ENCODE results near the gene CCDC51. TPM values are rescaled to one million over a fixed set of nuclear protein-coding genes. Genes with fewer than 3 reads are reported as not detected.

Gene CCDC51
- total RNA-seq, 2 donors from 2014 or later, result 13.0 to 16.2 TPM

DNA sequence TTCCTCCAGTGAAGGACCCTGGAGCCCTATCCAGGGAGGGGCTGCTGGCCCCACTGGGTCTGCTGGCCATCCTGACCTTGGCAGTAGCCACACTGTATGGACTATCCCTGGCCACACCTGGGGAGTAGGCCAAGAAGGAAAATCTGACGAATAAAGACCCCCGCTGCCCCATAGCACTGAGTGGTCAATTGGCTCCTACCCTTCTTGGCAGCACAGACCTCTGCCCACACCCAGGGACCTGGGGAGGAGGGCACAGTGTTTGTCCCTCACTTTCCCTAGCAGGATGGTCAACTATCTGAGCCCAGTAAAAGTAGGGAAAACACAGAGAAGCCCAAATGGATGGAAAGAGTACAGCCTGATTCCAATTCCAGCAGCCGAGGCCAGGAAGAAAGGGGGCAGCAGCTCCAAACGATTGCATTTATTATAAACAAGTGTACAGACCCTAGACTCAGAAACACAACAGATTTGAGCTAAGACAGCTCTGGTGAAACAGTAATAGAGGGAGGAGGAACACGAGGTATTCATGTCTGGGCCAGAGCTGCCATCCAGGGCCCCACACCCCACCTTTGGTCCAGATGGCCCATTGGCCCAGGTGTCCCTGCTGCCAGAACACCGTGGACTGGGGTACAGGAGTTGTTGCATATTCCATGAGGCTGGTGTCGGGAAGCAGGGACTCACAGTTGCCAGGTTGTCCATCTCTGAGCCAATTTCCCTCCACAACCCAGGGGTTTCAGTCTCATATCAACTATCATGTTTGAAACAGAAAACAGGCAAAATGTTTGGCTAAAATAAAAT is 27.8 kb upstream of the CCDC51 start:
- DNase-seq (ENCODE audit: low spot score), result peak; percentile 37
- intact Hi-C loops (cut with DNase I), result loop anchor here (2.0 to 10.0 kb wide), 2 partner anchors 79 to 217 kb away; partner anchors contain the start of gene NCKIPSD (in 1 of the 2)

DNA sequence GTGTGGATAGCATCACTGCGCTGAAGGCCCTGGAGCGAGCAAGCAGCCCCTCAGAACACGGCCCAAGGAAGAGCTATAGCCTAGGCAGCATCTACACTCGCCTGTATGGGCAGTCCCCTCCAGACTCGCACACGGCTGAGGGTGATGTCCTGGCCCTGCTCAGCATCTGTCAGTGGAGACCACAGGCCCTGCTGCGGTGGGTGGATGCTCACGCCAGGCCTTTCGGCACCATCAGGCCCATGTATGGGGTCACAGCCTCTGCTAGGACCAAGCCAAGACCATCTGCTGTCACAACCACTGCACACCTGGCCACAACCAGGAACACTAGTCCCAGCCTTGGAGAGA is 27.2 kb upstream of the CCDC51 start:
- peak; percentile 80 for DNase-seq (ENCODE audit: low spot score)
- intact Hi-C loops (cut with DNase I), result loop anchor here (2.0 to 10.0 kb wide), 2 partner anchors 80 to 218 kb away; partner anchors contain the start of gene NCKIPSD (in 1 of the 2)

DNA sequence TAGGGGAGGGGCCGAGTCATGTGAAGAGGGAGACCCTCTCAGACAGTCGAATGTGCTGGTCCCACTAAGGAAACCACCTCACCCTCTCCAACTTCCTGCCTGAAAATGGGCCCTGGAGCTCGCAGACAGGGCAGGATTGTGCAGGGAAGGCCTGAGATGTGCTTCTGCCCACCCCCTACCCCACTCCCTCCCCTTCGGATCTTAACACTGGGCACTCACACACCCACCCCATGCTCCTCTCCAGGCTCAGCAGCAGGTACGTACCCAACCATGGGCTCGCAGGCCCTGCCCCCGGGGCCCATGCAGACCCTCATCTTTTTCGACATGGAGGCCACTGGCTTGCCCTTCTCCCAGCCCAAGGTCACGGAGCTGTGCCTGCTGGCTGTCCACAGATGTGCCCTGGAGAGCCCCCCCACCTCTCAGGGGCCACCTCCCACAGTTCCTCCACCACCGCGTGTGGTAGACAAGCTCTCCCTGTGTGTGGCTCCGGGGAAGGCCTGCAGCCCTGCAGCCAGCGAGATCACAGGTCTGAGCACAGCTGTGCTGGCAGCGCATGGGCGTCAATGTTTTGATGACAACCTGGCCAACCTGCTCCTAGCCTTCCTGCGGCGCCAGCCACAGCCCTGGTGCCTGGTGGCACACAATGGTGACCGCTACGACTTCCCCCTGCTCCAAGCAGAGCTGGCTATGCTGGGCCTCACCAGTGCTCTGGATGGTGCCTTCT is 26.6 kb upstream of the CCDC51 start:
- intact Hi-C loops (cut with DNase I), result loop anchor here (2.0 to 10.0 kb wide), 2 partner anchors 80 to 218 kb away; partner anchors contain the start of gene NCKIPSD (in 1 of the 2)
- DNase-seq (ENCODE audit: low spot score), result peak; percentile 84

DNA sequence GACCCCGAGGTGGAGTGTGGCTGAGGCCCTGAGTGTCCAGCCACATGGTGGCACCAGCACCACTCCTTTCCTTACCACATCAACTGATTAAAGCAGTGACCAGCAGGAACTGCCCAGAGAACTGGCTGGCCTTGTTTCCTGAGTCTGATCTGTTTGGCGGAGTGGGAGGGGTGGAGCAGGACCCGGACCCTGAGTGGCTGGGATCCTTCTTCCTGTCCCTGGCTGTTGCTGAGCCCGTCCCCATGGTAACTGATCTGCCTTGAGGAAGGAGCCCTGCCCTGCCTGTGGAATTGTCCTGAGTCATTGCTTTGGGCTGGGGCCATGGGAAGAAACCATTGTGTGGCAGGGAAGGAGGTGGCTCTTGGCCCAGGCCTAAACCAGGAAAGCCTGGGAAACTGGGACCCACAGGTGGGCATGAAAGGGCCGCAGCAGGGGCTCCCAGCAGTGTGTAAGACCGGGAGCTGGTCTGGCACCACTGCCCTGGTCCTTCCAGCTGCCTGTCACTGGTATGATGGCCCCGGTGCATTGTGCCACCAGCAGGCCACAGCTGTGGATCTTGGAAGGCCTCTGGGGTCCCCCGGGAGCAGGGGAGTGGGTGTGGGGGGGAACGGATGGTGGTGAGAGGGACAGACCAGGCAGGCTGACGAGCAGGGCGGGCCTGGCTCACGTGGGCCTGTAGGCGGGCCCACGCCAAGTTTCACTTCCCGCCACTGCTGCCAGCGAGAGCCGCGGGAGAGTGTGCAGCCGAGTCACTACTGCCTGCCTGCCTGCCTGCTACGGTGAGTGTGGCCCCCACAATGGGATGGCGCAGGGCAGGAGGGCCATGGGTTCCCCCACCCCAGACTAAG is 25.8 kb upstream of the CCDC51 start:
- DNase-seq (ENCODE audit: low spot score), result peak; percentile 98
- intact Hi-C loops (cut with DNase I), result loop anchor here (2.0 to 10.0 kb wide), 3 partner anchors 81 to 219 kb away; partner anchors contain the start of gene NCKIPSD (in 1 of the 2)

DNA sequence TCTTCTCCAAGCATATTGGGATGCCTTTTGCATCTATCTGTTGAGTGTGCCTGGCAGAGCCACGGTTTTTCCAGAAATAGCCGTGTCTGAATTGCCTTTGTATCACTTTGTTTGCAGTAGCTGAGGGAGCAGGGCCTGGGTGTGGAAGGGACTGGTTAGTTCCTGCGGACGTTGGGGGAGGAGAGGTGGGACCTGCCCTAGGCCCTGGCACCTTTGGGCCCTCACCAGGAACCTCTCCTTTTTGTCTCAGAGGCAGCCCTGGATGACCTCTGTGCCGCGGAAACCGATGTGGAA is 25.3 kb upstream of the CCDC51 start:
- intact Hi-C loops (cut with DNase I), result loop anchor here in 1 of 2 donors (2.0 to 10.0 kb wide), 2 partner anchors 84 to 220 kb away; partner anchors contain the start of gene NCKIPSD
- DNase-seq (ENCODE audit: low spot score), result no peak

DNA sequence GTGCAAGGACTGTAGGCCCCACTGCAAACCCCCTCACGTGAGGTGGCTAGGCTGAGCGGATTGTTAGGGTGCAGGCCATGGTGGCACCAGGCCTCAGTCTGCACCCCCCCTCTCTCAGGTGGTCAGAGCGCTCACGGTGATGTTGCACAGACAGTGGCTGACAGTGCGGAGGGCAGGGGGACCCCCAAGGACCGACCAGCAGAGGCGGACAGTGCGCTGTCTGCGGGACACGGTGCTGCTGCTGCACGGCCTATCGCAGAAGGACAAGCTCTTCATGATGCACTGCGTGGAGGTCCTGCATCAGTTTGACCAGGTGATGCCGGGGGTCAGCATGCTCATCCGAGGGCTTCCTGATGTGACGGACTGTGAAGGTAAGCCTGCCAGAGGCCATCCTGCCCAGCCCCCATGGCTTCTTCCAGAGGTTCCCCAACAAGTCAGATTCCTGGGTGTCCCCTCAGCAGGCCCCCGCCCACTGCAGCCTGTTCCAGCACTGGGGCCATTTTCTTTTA is 24.8 kb upstream of the CCDC51 start:
- DNase-seq (ENCODE audit: low spot score), result peak; percentile 78
- intact Hi-C loops (cut with DNase I), result loop anchor here in 1 of 2 donors (2.0 to 10.0 kb wide), 2 partner anchors 84 to 220 kb away; partner anchors contain the start of gene NCKIPSD

DNA sequence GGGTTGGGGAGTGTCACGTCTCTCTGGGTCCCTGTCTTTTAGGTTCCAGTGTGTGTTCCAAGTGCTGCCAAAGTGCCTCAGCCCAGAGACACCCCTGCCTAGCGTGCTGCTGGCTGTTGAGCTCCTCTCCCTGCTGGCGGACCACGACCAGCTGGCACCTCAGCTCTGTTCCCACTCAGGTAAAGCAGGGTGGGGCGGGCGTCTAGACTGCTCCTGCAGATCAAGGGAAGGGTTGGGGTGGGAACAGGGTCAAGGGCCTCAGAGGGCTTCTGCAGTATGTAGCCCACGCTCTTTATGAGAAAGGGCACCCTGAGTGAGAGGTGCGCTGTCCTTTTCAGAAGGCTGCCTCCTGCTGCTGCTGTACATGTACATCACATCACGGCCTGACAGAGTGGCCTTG is 23.8 kb upstream of the CCDC51 start:
- intact Hi-C loops (cut with DNase I), result loop anchor here in 1 of 2 donors (2.0 to 10.0 kb wide), 2 partner anchors 85 to 221 kb away; partner anchors contain the start of gene NCKIPSD
- DNase-seq (ENCODE audit: low spot score), result peak; percentile 75

DNA sequence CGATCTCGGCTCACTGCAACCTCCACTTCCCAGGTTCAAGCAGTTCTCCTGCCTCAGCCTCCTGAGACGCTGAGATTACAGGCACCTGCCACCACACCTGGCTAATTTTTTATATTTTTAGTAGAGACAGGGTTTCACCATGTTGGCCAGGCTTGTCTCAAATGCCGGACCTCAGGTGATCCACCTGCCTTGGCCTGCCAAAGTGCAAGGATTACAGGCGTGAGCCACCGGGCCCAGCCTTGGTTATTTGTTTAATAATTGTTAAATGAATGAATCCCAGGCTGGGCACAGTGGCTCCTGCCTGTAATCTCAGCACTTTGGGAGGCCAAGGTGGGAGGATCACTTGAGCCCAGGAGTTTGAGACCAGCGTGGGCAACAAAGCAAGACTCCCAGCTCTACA is 21.8 kb upstream of the CCDC51 start:
- DNase-seq (ENCODE audit: low spot score), result peak; percentile 61
- intact Hi-C loops (cut with DNase I), result loop anchor here in 1 of 2 donors (10.0 kb wide), 1 partner anchor 223 kb away; the partner anchor contains the start of gene NCKIPSD

DNA sequence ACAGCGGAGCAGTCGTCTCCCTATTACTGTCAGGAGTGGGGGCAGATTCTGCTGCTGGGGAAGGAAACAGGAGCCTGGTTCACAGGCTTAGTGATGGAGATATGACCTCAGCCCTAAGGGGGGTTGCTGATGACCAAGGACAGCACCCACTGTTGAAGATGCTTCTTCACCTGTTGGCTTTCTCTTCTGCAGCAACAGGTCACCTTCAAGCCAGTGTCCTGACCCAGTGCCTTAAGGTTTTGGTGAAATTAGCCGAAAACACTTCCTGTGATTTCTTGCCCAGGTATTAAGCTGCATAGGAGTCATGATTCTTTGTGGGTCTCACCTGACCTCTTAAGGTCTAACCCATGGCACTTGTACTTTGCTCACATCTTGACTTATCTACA is 20.6 kb upstream of the CCDC51 start:
- intact Hi-C loops (cut with DNase I), result loop anchor here in 1 of 2 donors (10.0 kb wide), 1 partner anchor 224 kb away; the partner anchor contains the start of gene NCKIPSD

DNA sequence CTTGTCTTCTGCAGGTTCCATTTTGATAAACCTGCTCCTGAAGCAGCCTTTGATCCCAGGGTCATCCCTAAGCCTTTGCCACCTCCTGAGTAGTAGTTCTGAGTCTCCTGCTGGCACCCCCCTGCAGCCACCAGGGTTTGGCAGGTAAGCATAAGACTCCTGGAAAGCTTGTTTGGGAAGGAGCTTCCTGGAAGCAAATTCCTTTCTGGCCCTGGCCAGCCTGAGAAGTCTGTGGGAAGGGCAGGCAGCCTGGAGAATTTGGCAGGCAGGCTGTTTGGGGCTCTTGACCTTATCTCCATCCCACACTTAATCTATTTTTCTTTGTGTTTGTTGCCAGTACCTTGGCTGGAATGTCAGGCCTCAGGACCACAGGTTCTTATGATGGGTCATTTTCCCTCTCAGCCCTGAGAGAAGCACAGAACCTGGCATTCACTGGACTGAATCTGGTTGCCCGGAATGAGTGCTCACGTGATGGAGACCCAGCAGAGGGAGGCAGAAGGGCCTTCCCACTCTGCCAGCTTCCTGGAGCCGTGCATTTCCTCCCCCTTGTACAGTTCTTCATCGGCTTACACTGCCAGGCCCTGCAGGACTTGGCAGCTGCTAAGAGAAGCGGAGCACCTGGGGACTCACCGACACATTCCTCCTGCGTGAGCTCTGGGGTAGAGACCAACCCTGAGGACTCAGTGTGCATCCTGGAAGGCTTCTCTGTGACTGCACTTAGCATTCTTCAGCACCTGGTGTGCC is 20.0 kb upstream of the CCDC51 start:
- no peak for DNase-seq (ENCODE audit: low spot score)
- intact Hi-C loops (cut with DNase I), result loop anchor here in 1 of 2 donors (10.0 kb wide), 1 partner anchor 225 kb away; the partner anchor contains the start of gene NCKIPSD

More for the DNA sequence above, 20.6 kb upstream of the CCDC51 start:
- no peak for DNase-seq (ENCODE audit: low spot score)

DNA sequence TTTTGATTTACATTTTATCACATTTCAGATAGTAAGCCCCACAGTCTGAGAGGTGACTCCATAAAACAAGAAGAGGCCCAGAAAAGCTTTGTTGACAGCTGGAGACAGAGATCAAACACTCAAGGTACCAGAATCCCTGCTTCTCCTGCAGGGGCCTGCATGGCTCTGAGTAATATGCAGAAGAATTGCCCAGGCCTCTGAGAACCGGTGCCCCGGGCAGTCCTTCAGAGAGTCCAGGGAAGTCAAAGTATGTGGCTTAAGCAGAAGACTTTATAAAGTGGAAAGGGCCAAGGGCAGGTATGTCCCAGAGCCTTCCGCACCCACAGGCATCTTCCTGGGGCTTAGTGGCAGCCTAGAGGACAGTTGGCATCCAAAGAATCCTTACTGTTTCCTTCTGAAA is 19.4 kb upstream of the CCDC51 start:
- intact Hi-C loops (cut with DNase I), result no loop called here
- DNase-seq (ENCODE audit: low spot score), result no peak

DNA sequence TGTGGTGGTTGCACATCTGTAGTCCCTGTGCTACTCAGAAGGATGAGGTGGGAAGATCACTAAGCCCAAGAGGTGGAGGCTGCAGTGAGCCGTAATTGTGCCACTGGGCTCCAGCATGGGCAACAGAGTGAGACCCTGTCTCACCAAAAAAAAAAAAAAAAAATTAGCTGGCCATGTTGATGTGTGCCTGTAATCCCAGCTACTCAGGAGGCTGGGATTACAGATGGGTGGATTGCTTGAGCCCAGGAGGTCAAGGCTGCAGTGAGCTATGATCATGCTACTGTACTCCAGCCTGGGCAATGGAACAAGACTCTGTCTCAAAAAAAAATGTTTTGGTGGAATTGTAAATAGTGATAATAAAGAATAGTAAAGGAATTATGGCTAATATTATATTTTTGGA is 16.5 kb upstream of the CCDC51 start:
- intact Hi-C loops (cut with DNase I), result no loop called here
- DNase-seq (ENCODE audit: low spot score), result no peak

DNA sequence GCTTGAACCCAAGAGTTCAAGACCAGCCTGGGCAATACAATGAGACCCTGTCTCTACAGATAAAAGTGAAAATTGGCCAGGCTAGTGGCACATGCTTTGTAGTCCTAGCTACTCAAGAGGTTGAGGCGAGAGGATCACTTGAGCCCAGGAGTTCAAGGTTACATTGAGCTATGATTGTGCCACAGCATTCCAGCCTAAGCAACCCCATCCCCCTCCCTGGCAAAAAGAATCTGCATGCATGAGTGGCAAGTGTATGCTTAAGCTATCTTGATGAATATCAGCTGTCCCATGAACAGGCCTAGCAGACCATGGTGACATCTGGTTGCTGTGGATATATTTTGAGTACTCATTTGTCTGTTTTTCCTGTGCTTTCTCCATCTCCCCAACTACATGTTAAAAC is 11.4 kb upstream of the CCDC51 start:
- intact Hi-C loops (cut with DNase I), result no loop called here
- no peak for DNase-seq (ENCODE audit: low spot score)

DNA sequence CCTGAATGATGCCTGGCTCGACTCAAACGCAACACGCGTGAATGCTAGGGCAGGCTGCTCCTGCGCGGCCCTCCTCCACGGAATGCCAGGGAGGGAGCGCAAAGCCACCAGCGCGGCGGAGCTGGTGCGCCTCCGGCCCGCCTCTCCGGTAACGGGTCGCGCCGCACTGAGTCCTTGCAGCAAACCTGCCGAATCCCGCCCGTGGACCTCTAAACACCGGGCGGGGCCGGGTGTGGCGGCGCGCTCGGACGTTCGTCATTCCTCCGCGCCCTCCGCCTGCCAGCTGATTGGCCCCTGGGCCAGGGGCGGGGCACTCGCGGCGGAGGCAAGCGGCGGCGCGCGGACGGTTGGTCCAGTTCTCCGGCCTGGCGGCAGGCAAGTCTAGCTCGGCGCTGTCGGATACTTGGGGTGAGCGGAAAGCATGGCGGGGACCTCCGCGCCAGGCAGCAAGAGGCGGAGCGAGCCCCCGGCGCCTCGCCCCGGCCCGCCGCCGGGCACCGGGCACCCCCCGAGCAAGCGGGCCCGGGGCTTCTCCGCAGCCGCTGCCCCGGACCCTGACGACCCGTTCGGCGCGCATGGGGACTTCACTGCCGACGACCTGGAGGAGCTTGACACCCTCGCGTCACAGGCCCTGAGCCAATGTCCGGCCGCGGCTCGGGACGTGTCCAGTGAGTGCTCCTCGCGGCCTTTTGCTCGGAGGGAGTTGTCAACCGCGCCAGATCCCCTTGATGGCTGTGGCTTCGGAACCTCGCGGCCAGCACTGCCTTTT is 6.7 kb upstream of the CCDC51 start, which contains the start of gene ATRIP:
TSS of gene ATRIP (plus strand) at position 313 of the 769 bp plus-strand sequence. CDS start at position 422, 109 bp downstream.
- intact Hi-C loops (cut with DNase I), result loop anchor here in 1 of 2 donors (5.0 kb wide), 1 partner anchor 106 kb away; no protein-coding TSS in a partner anchor
- peak; percentile 97 for DNase-seq (ENCODE audit: low spot score)

DNA sequence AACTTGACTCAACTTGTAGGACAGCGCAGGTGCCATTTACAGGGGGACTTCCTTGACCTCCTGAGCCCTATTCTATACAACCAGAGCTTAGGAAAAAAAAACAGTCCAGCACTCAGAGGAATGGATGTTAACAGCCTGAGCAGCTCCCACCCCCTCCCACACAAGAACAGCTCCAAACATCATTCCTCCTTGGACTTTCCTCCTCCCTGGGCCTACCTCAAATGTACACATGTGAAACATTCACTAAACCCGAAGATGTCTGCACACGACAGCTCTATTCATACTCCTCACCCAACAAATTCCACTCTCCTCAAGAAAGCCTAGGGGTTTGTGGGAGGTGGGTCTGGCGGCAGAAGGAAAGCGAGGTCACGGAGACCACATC is 6.1 kb upstream of the CCDC51 start:
- intact Hi-C loops (cut with DNase I), result loop anchor here in 1 of 2 donors (5.0 kb wide), 1 partner anchor 106 kb away; no protein-coding TSS in a partner anchor
- DNase-seq (ENCODE audit: low spot score), result peak; percentile 15

DNA sequence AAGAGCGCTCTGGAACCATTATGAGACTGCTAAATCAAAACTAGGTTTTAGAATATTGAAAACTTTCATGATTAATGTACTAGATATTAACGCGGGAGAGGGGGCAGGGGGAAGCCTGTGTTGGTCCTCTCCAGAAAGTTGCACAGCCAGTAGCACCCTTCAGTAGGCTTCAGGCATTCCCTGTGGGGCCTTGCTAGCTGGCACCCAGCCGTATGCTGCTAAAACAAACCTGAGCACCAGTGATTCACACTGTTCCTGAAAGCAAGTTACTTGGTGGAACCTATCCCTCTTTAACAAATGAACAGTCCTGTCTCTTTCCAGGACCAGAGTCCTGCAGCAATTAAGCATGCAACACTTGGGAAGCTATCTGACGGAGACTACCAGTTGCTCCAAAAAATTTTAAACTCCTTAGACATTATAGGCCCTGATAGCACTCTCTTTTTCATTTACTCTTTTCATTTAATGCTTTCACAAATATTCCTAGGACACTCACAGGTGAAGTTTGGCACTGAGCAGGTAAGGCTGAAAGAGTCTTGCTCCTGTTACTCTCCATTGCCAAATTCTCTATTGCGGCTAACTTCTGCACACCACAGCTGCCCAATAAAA is 5.5 kb upstream of the CCDC51 start:
- intact Hi-C loops (cut with DNase I), result loop anchor here in 1 of 2 donors (5.0 kb wide), 1 partner anchor 107 kb away; no protein-coding TSS in a partner anchor

DNA sequence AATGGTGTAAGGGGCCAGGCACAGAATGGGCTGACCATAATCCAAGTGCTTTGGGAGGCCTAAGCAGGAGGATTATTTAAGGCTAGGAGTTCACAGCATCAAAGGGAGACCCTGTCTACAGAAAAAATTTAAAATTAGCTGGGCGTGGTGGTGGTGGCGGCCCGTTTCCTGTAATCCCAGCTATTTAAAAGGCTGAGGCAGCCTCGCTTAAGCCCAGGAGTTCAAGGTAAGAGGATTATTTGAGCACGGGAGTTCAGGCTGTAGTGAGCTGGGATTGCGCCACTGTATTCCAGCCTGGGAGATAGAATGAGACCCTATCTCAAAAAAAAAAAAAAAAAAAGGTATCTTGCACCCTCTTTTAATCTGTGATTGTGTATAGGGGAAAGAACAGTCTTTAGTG is 2.0 kb upstream of the CCDC51 start:
- peak; percentile 4 for DNase-seq (ENCODE audit: low spot score)
- intact Hi-C loops (cut with DNase I), result no loop called here

More for the DNA sequence above, 5.5 kb upstream of the CCDC51 start:
- peak; percentile 3 for DNase-seq (ENCODE audit: low spot score)

Data from posterior vena cava (tissue), 2 donors.